NCI-H2196 treated with DMSO at 0.1 percent for 48 hours (cell line): ENCODE data around the gene SH3PXD2A.
A peak's percentile ranks its signal among the peaks of the same experiment; 100 is the strongest.

Source experiments
- DNase-seq: peaks from one replicate; lab custom pipeline; 2025; ENCODE audit not compliant: unreplicated experiment; lab: John Stamatoyannopoulos, UW

Gene SH3PXD2A

DNA sequence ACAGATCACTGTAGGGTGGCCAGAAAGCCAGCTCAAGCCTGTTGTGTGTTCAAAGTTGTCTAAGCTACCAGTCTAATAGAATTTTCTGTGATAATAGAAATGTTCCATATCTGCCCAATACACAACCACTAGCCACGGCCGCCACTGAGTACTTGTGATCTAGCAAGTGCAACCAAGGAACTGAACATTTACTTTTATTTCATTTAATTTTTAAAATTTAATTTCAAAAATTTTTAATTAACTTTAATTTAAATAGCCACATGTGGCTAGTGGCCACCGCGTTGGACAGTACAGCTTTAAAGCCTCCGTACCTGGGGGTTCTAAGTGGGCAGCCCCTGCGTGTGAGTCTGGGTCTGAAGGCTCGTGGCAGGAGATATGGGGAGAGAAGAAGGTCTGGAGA, 60.4 kb downstream of the SH3PXD2A start:
- DNase-seq: no peak

DNA sequence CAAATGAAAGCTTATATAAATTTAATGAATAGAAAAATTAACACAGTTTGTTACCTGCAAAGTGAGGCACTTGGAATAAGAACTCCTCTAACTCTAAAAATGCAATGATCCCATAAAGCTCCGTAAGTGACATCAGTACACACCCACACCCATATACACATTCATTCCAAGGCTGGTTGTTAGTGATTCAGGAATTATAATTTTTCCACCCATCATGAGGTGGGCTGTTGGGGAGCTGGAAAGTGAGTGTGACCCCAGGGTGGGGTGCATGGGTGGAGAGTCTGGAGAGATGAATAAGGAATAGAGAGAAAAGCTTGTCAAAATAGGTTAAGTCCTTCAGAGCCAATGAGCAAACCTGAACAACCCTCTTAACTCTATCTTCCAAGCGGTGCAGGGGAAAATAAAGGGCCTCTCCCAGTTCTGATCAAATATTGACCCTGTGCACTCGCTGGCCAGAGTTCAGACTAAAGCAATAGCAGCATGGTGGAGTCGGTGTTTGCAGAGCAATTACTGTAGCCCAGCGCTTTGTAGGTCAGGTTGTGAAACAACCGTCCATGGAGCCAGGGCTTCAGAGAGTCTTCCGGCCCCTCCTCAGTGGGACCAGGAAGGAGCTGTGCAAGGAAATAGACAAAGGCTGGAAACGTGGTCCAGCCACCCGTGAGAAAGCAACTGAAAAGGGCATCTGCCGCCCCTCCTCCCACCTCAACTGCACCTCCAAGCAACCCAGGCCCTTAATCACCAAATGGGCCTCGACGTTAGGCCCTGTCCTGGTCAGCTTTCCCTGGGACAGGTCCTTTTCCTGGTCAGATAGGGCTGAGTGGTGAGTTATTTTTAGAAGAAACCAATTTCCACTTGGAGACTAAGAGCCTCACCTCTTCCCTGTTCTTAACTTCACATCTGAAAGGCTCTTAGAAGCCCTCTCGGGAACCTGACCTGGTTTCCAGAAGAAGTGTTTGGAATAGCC, 61.2 kb downstream of the SH3PXD2A start:
- DNase-seq: peak; percentile 72

DNA sequence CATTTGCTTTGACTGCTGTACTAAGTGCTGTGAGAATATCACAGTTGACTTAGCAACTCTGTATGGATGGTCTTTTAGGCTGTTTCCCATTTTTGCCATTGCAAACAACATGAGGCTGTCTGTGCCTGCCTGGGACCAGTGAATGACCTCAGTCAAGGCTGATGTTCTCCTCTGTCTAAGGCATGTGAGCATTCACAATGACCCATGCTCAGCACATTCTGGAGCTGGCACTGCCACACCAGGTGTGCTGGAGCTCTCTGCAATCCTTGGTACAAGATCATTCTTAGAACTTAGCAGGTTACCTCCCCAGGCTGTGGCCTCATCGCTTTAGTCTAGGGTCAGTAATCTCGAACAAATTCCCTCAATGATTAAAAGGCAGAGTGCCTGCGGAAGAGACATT, 61.9 kb downstream of the SH3PXD2A start:
- DNase-seq: no peak

DNA sequence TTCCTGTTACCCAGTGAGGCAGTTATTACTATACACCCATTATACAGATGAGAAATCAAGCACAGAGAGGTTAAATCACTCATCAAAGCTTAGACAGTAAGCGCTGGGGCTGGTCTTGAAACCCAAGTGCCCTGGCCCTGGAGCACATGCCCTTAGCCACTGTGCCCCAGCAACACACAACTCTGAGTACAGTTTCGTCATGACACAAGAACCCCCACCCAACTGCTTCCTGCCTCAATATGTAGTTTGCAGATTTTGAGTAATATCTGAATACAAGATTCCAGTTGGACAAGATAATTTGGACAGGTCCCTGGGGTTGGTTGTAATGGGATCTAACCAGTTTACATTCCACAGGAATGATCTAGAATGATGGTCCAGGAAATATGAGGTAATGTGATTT, 62.8 kb downstream of the SH3PXD2A start:
- no peak for DNase-seq

DNA sequence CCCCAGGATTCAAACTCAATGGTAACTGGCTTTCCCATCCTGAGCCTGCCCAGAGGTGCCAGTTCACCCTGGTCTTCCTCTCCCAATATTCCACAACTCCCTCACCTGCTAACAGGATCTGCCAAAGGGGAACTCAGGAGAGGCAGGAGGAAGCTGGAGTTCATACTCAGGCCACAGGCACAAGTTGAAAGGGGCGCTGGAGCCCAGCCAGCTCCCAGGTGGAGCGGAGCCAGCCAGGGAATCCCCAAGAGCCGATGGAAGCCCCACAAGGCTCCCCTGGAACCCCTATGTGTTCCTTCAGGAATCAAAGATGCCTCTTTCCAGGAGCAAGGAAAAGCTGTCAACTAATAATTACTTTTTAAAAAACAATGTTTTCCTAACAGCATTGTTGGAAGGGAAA, 63.5 kb downstream of the SH3PXD2A start:
- DNase-seq: no peak

DNA sequence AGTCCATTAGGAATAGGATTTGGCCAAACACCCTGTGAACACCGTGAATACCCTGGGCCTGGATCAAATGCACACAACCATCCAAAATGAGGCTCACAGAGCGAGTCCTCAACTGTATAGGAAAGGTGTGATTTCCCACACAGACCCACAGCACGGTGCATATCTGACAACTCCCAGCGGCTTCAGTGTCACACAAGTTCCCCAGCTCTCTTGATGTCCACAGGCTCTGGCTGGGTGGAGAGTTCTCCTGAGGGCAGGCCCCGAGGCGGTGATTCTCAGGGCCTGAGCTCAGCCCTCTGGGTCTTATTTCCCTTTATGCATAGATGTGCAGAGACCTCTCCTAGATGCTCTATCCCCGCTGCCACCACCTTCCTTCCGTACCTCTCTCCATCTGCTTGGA, 64.1 kb downstream of the SH3PXD2A start:
- DNase-seq: no peak

DNA sequence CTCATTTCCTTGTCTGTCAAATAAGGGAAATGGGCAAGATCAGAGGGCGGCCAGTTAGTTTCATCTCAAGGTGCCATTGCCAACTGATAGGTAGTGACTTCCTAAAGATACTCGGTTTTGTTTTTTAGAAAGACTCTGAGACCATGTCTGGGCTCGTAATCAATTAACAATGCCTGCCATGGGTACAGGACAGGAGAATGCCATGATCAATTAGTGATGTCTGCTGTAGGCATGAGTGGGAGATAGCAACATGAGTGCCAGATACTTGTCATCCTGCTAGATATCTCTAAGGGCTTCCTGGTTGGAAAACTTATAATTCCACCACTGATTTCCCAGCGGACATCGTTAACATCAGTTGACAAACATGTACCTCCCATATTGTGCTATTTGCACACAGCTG, 64.8 kb downstream of the SH3PXD2A start:
- DNase-seq: no peak

DNA sequence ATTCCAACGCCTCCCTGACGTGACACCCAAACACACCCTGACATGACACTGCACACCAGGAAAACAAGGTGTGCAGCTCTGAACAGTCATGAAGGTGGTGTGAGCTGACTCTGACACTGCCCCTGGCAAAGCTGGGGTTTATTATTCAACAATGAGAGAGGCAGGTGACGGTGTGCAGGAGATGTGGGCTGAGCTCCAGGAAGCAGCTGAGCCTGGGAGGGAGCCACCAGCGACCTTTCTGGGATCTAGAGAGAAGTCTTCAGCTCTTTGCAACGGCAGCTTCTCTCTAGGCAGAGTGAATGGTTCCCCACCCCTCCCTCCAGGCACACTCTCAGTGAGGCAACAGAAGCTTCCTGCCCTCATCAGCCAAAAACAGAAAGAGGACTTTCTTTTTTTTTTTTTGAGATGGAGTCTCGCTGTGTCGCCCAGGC, 65.6 kb downstream of the SH3PXD2A start:
- peak; percentile 31 for DNase-seq

DNA sequence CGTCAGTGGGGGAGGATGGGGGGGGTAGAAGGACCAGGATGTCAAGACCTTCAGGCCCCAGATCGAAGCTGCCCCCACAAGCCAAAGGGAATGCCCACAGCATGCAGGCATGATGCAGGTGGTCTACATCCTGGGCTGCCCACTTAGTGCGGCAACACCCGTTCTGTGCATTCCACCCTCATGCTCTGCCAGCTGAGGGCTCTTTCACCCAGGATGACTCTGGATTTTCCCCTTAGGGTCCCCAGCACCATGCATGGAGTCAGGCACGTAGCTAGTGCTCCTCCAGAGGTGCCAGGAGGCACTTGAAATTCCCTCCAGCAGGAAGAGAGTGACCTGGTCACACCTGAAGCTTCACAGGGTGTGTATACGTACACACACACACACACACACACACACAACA, 66.2 kb downstream of the SH3PXD2A start:
- no peak for DNase-seq

DNA sequence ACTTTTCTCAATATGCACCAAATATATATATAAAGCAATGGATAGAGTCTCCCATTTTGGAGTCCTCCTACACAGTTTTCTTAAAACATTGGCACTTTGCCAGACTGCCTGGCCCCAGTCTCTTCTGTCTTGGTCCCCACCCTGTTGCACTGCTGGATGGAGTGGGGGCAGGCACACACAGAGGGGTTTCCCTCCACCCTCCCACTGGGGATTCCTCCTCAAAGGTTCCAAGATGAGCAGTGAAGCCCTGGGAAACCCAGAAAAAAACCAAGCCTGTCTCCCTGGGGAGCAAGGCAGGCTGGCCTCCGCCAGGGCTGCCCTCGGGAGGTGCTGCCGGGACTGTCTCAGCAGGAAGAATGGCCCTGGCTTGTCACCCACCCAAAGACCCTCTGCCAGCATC, 68.0 kb downstream of the SH3PXD2A start:
- no peak for DNase-seq

DNA sequence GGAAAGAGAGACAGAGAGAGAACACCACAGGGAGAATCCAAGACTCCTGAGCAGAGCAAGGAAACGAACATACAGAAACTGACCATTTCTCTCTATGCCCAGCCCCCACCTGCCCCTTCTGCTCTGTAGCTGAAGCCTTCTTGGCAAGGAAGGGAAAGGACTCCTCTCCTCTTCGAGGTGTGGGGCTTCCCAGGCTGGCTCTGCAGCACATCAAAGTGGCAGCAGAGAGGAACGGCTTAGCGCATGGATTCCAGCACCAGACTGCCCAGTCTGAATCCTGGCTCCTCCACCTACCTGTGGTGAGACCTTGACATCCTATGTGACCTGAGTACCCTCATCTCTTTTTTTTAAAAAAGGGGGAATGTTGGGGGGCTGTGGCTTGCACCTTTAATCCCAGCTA, 69.4 kb downstream of the SH3PXD2A start:
- no peak for DNase-seq

DNA sequence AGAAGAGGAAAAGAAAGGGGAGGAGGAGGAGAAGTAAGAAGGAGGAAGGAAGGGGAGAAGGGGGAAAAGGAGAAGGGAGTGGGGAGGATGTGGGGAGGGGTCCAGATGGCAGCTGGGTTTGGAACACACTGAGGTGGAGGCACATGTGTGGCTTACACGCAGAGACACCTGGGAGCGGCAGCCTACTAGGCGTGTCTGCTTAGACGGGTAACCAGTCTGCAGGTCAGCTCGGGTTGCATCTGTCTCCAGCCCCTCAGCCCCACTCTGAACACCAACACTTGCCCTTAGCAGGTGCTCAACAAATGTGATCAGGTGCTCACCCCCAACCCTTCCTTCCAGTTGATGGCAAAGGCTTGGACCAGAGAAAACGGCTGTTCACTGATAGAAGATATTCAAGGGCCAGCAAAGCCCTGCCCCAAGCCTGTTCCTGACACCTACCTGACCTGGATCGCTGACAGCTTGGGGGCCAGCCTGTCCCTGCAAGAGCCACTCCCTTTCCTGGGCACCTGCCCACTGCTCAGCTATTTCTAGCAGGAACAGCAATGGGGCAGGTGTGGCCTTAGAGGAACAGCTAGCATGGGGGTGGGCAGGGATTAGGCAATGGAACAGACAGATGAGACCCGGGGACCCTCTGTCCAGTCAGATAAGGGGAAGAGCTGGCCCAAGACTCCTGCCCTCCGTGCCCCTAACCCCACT, 70.5 kb downstream of the SH3PXD2A start:
- no peak for DNase-seq

DNA sequence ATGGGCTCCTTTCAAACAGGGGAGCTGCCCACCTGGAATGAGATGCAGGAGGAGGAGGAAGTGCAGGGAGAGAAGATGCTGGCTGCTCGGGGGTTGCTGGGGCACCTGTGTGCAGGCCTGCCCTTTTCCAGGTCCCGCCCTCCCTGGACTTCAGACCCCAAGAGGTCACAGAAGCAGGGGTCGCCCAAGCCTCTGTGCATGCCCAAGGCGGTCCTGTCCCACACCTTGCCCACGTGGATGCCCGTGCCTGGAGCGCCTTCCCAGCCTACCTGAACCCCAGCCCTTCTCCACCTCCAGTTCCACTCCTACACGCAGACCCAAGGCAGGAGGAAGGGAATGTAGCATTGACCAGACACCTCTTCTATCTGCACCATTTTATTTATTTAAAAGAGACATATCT, 71.3 kb downstream of the SH3PXD2A start:
- no peak for DNase-seq

DNA sequence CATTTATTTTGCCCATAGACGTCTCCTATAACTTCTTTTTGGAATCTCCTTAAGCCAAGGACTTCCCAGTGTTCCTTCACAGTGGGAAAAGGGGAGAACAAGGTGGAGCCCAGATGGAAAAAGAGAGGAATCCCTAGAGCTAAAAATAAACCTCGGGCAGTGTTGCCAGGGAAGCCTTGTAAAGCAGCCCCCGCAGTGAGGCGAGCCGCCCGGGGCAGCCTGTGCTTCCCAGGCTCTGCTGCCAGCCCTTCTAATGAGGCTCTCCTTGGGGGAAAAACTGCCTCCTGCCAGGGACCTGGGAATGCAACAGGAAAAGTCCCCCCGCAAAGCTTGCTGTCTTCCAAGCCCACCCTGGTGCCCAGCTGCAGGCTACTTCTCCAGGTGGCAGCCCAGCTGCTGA, 71.7 kb downstream of the SH3PXD2A start:
- DNase-seq: no peak

DNA sequence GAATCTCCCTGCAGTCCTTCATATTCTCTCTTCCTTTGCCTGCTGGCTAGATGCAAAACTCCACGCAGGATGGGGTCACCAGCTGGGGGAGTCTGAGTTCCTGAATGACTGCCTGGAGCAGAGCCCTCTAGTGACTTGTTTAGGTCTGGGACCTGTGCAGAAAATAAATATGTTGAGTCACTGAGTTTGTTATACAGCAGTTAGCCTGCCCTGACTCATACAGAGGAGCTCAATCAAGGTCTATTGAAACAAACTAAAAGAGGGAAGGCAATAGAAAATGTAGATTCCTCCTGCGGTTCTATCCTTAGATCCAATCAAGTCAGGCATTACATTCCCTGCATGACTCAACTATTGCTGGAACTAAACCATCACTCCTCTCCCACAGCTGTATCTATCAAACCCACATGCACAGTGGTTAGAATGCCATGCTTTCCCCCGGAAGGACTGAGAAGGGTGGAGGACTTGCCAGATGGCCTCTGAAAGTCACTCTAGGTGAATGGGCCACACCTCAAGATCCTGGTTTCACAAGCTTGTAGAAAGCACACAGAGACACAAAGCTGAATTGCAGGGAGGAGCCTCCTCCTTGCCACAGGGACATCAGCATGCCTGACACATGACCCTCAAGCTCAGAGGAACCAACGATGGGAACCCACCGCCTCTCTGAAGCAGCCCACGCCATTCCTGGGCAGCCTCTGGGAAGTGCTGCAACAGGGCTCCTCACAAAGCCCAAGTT, 73.9 kb downstream of the SH3PXD2A start:
- no peak for DNase-seq

DNA sequence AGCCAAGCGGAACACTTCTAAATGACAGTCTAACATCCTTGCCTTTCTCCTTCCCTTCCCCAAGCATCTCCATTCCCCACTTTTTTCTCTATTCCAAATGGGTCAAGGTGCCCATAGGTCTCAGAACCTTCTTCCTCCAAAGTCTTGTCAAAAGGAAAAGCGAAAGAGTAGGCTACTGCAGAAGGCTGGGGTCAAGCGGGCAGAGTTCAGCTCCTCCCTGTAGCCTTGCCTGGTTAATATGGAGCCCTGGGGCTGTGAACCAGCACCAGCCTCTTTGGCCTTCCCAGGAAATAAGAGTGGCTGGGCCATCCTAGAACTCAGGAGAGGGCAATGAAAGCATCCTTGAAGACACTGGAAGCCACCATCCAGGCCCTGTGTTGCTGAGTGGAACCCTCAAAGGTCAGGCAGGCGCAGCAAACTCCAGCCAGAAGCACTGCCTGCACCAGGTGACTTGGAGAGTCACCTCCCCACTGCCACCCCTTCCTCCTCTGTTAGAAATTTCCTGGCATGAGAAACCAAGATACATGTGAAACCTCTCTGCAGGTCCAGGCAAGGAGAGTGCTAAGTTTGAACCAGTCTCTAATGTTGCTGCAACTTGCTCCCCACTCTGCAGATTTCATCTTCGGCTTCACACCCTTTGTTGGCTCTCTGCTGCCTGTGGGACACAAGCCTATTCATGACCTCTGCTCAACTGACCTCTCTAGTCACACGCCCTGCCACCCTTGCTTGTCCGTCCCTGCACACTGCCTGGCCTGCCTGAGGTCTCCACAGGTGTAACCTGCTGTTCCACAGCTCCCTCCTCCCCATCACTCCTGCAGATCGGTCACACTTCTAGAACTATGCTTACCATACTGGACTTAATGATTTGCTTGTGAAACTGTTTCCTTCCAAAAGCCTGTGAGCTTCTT, 74.9 kb downstream of the SH3PXD2A start:
- DNase-seq: no peak

DNA sequence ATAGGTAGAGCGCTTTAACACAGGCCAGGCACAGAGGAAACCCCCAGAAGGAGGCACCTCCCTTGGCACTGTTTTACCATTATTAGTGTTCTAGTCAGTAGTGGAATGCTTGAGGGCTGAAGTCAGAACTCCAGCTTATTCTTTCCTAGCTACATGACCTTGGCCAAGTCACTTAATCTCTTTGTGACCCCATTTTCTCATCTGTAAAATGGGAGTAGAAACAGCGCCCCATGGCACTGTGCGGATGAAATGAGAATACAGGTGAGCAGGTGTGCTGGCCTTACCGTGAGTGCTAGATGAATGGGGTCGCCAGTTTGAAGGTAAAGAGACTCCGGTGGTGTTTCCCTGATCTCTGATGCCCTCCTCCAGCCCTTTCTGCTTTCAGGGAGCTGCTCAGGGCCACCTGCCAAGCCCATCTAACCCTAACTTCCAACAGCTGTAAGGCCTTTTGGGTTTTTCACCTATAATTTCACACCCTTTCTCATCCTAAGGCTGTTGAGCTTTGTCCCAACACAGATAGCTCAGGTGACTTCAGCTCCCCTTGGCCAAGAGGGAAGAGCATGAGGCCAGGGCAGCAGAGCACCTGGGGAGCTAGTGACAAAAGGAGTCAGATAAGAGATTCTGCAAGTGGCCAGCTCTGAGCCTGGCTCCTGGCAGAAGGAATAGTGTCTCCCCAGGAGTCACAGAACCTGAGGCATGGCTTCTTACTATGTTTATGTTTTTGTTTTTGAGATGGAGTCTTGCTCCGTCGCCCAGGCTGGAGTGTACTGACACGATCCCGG, 76.8 kb downstream of the SH3PXD2A start:
- DNase-seq: no peak

DNA sequence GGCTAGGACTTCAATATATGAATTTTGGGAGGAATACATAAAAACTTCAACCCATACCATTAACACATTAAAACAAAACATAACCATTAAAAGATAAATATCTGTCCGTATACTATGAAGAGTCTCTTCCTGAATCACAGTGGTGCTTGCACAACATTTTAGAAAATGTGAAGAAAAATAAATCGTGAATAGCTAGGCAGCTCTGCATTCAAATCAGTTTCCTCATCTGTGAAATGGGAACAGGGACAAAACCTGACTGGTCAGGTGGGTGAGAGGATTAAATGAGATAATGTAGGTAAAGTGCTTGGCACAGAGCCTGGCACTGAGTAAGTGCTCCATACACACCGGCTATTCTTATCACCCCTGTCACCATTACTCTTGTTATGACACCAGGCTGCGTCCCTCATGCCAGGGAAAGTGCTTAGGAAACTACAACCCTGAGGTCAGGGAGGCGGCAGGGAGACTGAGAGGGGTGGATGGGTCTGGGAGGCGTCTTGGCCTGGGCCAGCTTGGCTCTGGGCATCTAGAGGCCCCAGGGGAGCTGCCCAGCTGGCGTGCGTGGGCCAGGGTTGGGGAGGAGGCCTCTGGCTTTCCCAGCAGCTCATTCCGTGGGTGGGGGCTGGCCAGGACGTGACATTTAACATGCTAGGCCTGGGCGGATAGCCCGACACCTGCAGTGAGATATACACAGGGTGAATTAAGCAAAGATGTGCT, 78.3 kb downstream of the SH3PXD2A start:
- DNase-seq: no peak

DNA sequence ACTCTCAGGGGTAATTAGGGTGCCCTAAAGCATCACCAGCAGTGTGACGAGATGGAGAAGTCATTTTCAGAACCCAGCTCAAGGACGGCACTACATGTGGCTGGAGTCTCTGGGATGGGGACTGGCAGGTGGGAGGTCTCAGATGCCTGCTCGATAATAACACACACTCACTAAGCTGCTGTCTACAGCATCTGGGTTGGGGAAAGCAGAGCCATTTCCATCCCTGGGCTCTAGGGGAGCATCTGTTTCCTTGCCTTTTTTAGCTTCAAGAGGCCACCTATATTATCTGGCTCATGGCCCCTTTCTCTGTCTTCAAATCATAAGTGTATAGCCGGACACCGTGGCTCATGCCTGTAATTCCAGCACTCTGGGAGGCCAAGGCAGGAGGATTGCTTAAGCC, 79.6 kb downstream of the SH3PXD2A start:
- DNase-seq: no peak
